Stimulated activated CD8-positive, alpha-beta memory T cell treated with anti-CD3 and anti-CD28 coated beads, Interleukin-2, amount 100 ng/mL, for 1 hour (primary cell): ENCODE data around the gene TGM4.
"Not testable (repeated sequence)": the region's sequence is repeated elsewhere in the genome, so short reads cannot be mapped to it uniquely, and the experiment has no call there.

Source experiments
- DNase-seq, 2 donors: peaks; one replicate each; pipeline ENCODE4 v3.0.0-alpha.2; 2020; ENCODE audit warnings: low read depth in 2 of 2

Gene TGM4

GRCh38 chr3:44874308-44874707 lies at the start of gene TGM4:
TSS of gene TGM4 (plus strand) at chr3:44874608. CDS start at chr3:44874679, 71 bp downstream.
- DNase-seq: no peak

GRCh38 chr3:44825264-44825925 lies 49.0 kb upstream of the TGM4 start:
- DNase-seq: no peak

GRCh38 chr3:44827196-44827595 lies 47.2 kb upstream of the TGM4 start:
- no peak for DNase-seq

GRCh38 chr3:44831232-44831631 lies 43.2 kb upstream of the TGM4 start:
- DNase-seq: no peak

- no peak for DNase-seq
Measured at GRCh38 chr3:44832032-44832431, 42.4 kb upstream of the TGM4 start.

GRCh38 chr3:44832965-44833364 lies 41.4 kb upstream of the TGM4 start:
- no peak for DNase-seq

GRCh38 chr3:44833394-44833793 lies 41.0 kb upstream of the TGM4 start:
- DNase-seq: no peak

- DNase-seq: no peak
Measured at GRCh38 chr3:44835684-44836083, 38.7 kb upstream of the TGM4 start.

- DNase-seq: no peak
Measured at GRCh38 chr3:44842376-44842775, 32.0 kb upstream of the TGM4 start.

GRCh38 chr3:44845528-44846520 lies 28.6 kb upstream of the TGM4 start:
- no peak for DNase-seq

- DNase-seq: no peak
Measured at GRCh38 chr3:44848634-44849033, 25.8 kb upstream of the TGM4 start.

GRCh38 chr3:44856663-44857062 lies 17.7 kb upstream of the TGM4 start:
- not testable (repeated sequence) for DNase-seq

- no peak for DNase-seq
Measured at GRCh38 chr3:44860117-44860516, 14.3 kb upstream of the TGM4 start.

- DNase-seq: peak; percentile 72 to 82
Measured at GRCh38 chr3:44861412-44862225, 12.8 kb upstream of the TGM4 start, which contains the start of gene TMEM42. TSS of gene TMEM42 (plus strand) at chr3:44861912. CDS start at chr3:44861925, 13 bp downstream.

- DNase-seq: peak in 1 of 2 donors; percentile 6
Measured at GRCh38 chr3:44862226-44862637, 12.2 kb upstream of the TGM4 start.

- no peak for DNase-seq
Measured at GRCh38 chr3:44865272-44866035, 9.0 kb upstream of the TGM4 start.

GRCh38 chr3:44867421-44868111 lies 6.8 kb upstream of the TGM4 start:
- no peak for DNase-seq

GRCh38 chr3:44870375-44871061 lies 3.9 kb upstream of the TGM4 start:
- no peak for DNase-seq

- DNase-seq: no peak
Measured at GRCh38 chr3:44875596-44875995, 1.2 kb downstream of the TGM4 start.

GRCh38 chr3:44877333-44877732 lies 2.9 kb downstream of the TGM4 start:
- DNase-seq: no peak
